Measurements from ENCODE around the gene PPP2R5A.
A peak's percentile ranks its signal among the peaks of the same experiment; 100 is the strongest.

PPP2R5A gene

GRCh38 chr1:212368073-212368484 is 82.9 kb downstream of the PPP2R5A start:
- TF ChIP-seq WT1 (tag by site-specific recombination; IDR thresholded peaks at IDR 0.05) (peak; percentile 2; the same call in 1 of the 2 replicates), ZNF660 (tag by site-specific recombination; IDR thresholded peaks at IDR 0.05) (peak; percentile 72; the same call in 1 of the 2 replicates), ZNF654 (tag by site-specific recombination; IDR thresholded peaks at IDR 0.05; ENCODE audit: low read depth) (peak; percentile 95), ZNF398 (tag by site-specific recombination; IDR thresholded peaks at IDR 0.05) (no peak), ZNF2 (tag by site-specific recombination; IDR thresholded peaks at IDR 0.05) (0 out of 2 replicates have a peak, but pooled peaks have one; percentile 27), ZNF248 (tag by site-specific recombination; IDR thresholded peaks at IDR 0.05) (no peak)
- no peak overlapping the region for H3K27ac ChIP-seq (ENCODE audit: extremely low read depth, low read depth, low read length)
- ChIA-PET POLR2A (interaction anchor here (0.5 kb wide), 1 partner anchor 304 kb away, joined by 7 read pairs; no protein-coding TSS in a partner anchor), CTCF (interaction anchor here (0.6 to 5.0 kb wide), 21 partner anchors 9 to 687 kb away, joined by 3 to 64 read pairs (median 4); no protein-coding TSS in a partner anchor)
- H3K36me3 ChIP-seq (ENCODE audit: control insufficient read depth in 2 of 2, insufficient read depth in 1 of 2, low read length in 2 of 2), result peaks cover 16 to 27% of the 10 kb centered on the region in 2 experiments; a peak in 2 of 3 replicates
- H3K4me1 ChIP-seq (ENCODE audit: control insufficient read depth, insufficient read depth, low read length), result no peaks in the 10 kb centered on the region
- no peak overlapping the region for H3K4me3 ChIP-seq (ENCODE audit: low read depth, low read length)
- H3K9me3 ChIP-seq (ENCODE audit: control insufficient read depth, insufficient read depth, low read depth, low read length), result no peaks in the 10 kb centered on the region

GRCh38 chr1:212375986-212376385 is 90.8 kb downstream of the PPP2R5A start:
- no peak overlapping the region for H3K27ac ChIP-seq (ENCODE audit: extremely low read depth, low read depth, low read length)
- TF ChIP-seq ZIC2 (tag by site-specific recombination; IDR thresholded peaks at IDR 0.05), result no peak
- H3K9me3 ChIP-seq (ENCODE audit: control insufficient read depth, insufficient read depth, low read depth, low read length), result no peaks in the 10 kb centered on the region
- POLR2A ChIA-PET, result no interaction called here
- H3K36me3 ChIP-seq (ENCODE audit: control insufficient read depth in 2 of 2, insufficient read depth in 1 of 2, low read length in 2 of 2), result peaks cover 13 to 47% of the 10 kb centered on the region in 2 experiments; a peak in 2 of 3 replicates
- no peaks in the 10 kb centered on the region for H3K4me1 ChIP-seq (ENCODE audit: control insufficient read depth, insufficient read depth, low read length)
- no peak overlapping the region for H3K4me3 ChIP-seq (ENCODE audit: low read depth, low read length)
- CTCF ChIA-PET, result interaction anchor here (0.6 to 2.7 kb wide), 6 partner anchors 9 to 684 kb away, joined by 3 to 12 read pairs (median 5); no protein-coding TSS in a partner anchor

GRCh38 chr1:212377644-212378043 is 92.4 kb downstream of the PPP2R5A start:
- TF ChIP-seq ZNF48 (tag by site-specific recombination; IDR thresholded peaks at IDR 0.05), result no peak
- no peak for TF ChIP-seq BCL11B (tag by site-specific recombination; IDR thresholded peaks at IDR 0.05; ENCODE audit: low read depth)
- TF ChIP-seq ZSCAN5A (tag by site-specific recombination; IDR thresholded peaks at IDR 0.05), result no peak
- TF ChIP-seq ZNF155 (tag by site-specific recombination; IDR thresholded peaks at IDR 0.05), result no peak
- Histone ChIP-seq H3K4me1 (ENCODE audit: control insufficient read depth, insufficient read depth, low read length) (no peaks in the 10 kb centered on the region), H3K36me3 (ENCODE audit: control insufficient read depth in 2 of 2, insufficient read depth in 1 of 2, low read length in 2 of 2) (peaks cover 4 to 57% of the 10 kb centered on the region in 2 experiments; a peak in 2 of 3 replicates), H3K4me3 (ENCODE audit: low read depth, low read length) (no peak overlapping the region), H3K27ac (ENCODE audit: extremely low read depth, low read depth, low read length) (no peak overlapping the region), H3K9me3 (ENCODE audit: control insufficient read depth, insufficient read depth, low read depth, low read length) (no peaks in the 10 kb centered on the region)
- CTCF ChIA-PET, result interaction anchor here (1.5 to 2.7 kb wide), 2 partner anchors 13 to 78 kb away, joined by 3 to 12 read pairs; no protein-coding TSS in a partner anchor
- POLR2A ChIA-PET, result no interaction called here

- no peaks in the 10 kb centered on the region for H3K9me3 ChIP-seq (ENCODE audit: control insufficient read depth, insufficient read depth, low read depth, low read length)
- ChIA-PET CTCF (interaction anchor here (1.1 kb wide), 1 partner anchor 13 kb away, joined by 6 read pairs; no protein-coding TSS in a partner anchor), POLR2A (no interaction called here)
- no peaks in the 10 kb centered on the region for H3K4me1 ChIP-seq (ENCODE audit: control insufficient read depth, insufficient read depth, low read length)
- peaks cover 0 to 69% of the 10 kb centered on the region in 2 experiments; a peak in 2 of 3 replicates for H3K36me3 ChIP-seq (ENCODE audit: control insufficient read depth in 2 of 2, insufficient read depth in 1 of 2, low read length in 2 of 2)
- no peak overlapping the region for H3K27ac ChIP-seq (ENCODE audit: extremely low read depth, low read depth, low read length)
- no peak overlapping the region for H3K4me3 ChIP-seq (ENCODE audit: low read depth, low read length)
- no peak for TF ChIP-seq PRDM6 (tag by site-specific recombination; IDR thresholded peaks at IDR 0.05)
- TF ChIP-seq ZNF704 (tag by site-specific recombination; IDR thresholded peaks at IDR 0.05), result no peak
- TF ChIP-seq ZNF148 (tag by site-specific recombination; IDR thresholded peaks at IDR 0.05; ENCODE audit: borderline replicate concordance), result no peak
- TF ChIP-seq KLF16 (tag by site-specific recombination; IDR thresholded peaks at IDR 0.05), result no peak
- no peak for TF ChIP-seq ZBTB26 (tag by site-specific recombination; optimal IDR thresholded peaks at IDR 0.05)
Observed at GRCh38 chr1:212379366-212379765, 94.2 kb downstream of the PPP2R5A start.

Data from HEK293 (cell line).